GM19193 (cell line): ENCODE measurements around the gene NAMPT.

Experiments used
- POLR2A ChIP-seq: IDR thresholded peaks from 4 replicates; pipeline ENCODE4 v1.6.1; 2011; ENCODE audit not compliant: insufficient read depth, insufficient read length; ENCODE audit errors: extremely low read depth

Gene NAMPT

GRCh38 chr7:106284714-106285050 lies at the start of gene NAMPT:
TSS of gene NAMPT (minus strand) at chr7:106284983. CDS start at chr7:106284884, 99 bp downstream.
- TF ChIP-seq POLR2A, result peak; percentile 94

- TF ChIP-seq POLR2A, result no peak
These were observed 47.4 kb upstream of the NAMPT start for GRCh38 chr7:106332201-106332600.

- TF ChIP-seq POLR2A, result no peak
These were observed 46.8 kb upstream of the NAMPT start for GRCh38 chr7:106331441-106332175.

GRCh38 chr7:106329971-106330733 lies 45.4 kb upstream of the NAMPT start:
- no peak for TF ChIP-seq POLR2A

GRCh38 chr7:106329408-106329807 lies 44.6 kb upstream of the NAMPT start:
- no peak for TF ChIP-seq POLR2A

GRCh38 chr7:106327538-106328481 lies 43.0 kb upstream of the NAMPT start:
- TF ChIP-seq POLR2A, result no peak

GRCh38 chr7:106326594-106327537 lies 42.1 kb upstream of the NAMPT start:
- TF ChIP-seq POLR2A, result no peak

GRCh38 chr7:106318482-106318881 lies 33.7 kb upstream of the NAMPT start:
- TF ChIP-seq POLR2A, result no peak

- no peak for TF ChIP-seq POLR2A
These were observed 33.2 kb upstream of the NAMPT start for GRCh38 chr7:106317971-106318370.

GRCh38 chr7:106316947-106317346 lies 32.2 kb upstream of the NAMPT start:
- no peak for TF ChIP-seq POLR2A

GRCh38 chr7:106314875-106315274 lies 30.1 kb upstream of the NAMPT start:
- no peak for TF ChIP-seq POLR2A

GRCh38 chr7:106313966-106314365 lies 29.2 kb upstream of the NAMPT start:
- no peak for TF ChIP-seq POLR2A

- no peak for TF ChIP-seq POLR2A
These were observed 28.7 kb upstream of the NAMPT start for GRCh38 chr7:106313456-106313901.

GRCh38 chr7:106312906-106313305 lies 28.1 kb upstream of the NAMPT start:
- TF ChIP-seq POLR2A, result no peak

GRCh38 chr7:106312099-106312871 lies 27.5 kb upstream of the NAMPT start:
- no peak for TF ChIP-seq POLR2A
